NAMALWA (cell line): ENCODE results near the gene ROR1.
"Not testable (repeated sequence)": the region's sequence is repeated elsewhere in the genome, so short reads cannot be mapped to it uniquely, and the experiment has no call there.

Experiments used
- DNase-seq: peaks from one replicate; pipeline ENCODE4 v3.0.0-alpha.2; 2015; ENCODE audit warnings: low spot score

ROR1 gene

GRCh38 chr1:64061430-64062104 lies 287.8 kb downstream of the ROR1 start:
- no peak for DNase-seq

- no peak for DNase-seq
These were observed 288.7 kb downstream of the ROR1 start for GRCh38 chr1:64062529-64062928.

GRCh38 chr1:64062941-64063581 lies 289.2 kb downstream of the ROR1 start:
- DNase-seq, result no peak

GRCh38 chr1:64065571-64065970 lies 291.8 kb downstream of the ROR1 start:
- no peak for DNase-seq

GRCh38 chr1:64072089-64072793 lies 298.4 kb downstream of the ROR1 start:
- DNase-seq, result no peak

GRCh38 chr1:64073705-64074104 lies 299.9 kb downstream of the ROR1 start:
- DNase-seq, result no peak

- DNase-seq, result no peak
These were observed 300.9 kb downstream of the ROR1 start for GRCh38 chr1:64074767-64075166.

- DNase-seq, result no peak
These were observed 303.6 kb downstream of the ROR1 start for GRCh38 chr1:64077281-64077940.

GRCh38 chr1:64080941-64081562 lies 307.2 kb downstream of the ROR1 start:
- no peak for DNase-seq

- no peak for DNase-seq
These were observed 308.6 kb downstream of the ROR1 start for GRCh38 chr1:64082459-64082858.

- no peak for DNase-seq
These were observed 310.6 kb downstream of the ROR1 start for GRCh38 chr1:64084451-64084850.

GRCh38 chr1:64087768-64088167 lies 314.0 kb downstream of the ROR1 start:
- DNase-seq, result no peak

- no peak for DNase-seq
These were observed 316.6 kb downstream of the ROR1 start for GRCh38 chr1:64090436-64090835.

GRCh38 chr1:64092851-64093371 lies 319.1 kb downstream of the ROR1 start:
- DNase-seq, result no peak

GRCh38 chr1:64093941-64094340 lies 320.1 kb downstream of the ROR1 start:
- DNase-seq, result no peak

- DNase-seq, result no peak
These were observed 322.0 kb downstream of the ROR1 start for GRCh38 chr1:64095832-64096231.

GRCh38 chr1:64097859-64098258 lies 324.0 kb downstream of the ROR1 start:
- no peak for DNase-seq

- DNase-seq, result no peak
These were observed 324.6 kb downstream of the ROR1 start for GRCh38 chr1:64098436-64098835.

GRCh38 chr1:64098846-64099582 lies 325.2 kb downstream of the ROR1 start:
- DNase-seq, result no peak

GRCh38 chr1:64100791-64101190 lies 327.0 kb downstream of the ROR1 start:
- no peak for DNase-seq

- not testable (repeated sequence) for DNase-seq
These were observed 330.8 kb downstream of the ROR1 start for GRCh38 chr1:64104585-64104984.
